Body of pancreas (tissue), 4 donors: ENCODE measurements around the gene TMED4.
"Not testable (repeated sequence)": the region's sequence is repeated elsewhere in the genome, so short reads cannot be mapped to it uniquely, and the experiment has no call there.

Experiments
- CTCF ChIP-seq, 7 experiments: fragments of 450-650 bp in 4 of 7; fragments of 200-600 bp in 3 of 7; sonication (generic) in 3 of 7; IDR thresholded peaks; one replicate each; pipeline ENCODE4 v1.5.1; 2016 to 2019; ENCODE audit warnings: antibody characterized with exemption in 7 of 7
- POLR2A ChIP-seq, 3 donors: fragments of 450-650 bp; IDR thresholded peaks; one replicate each; pipeline ENCODE4 v1.6.1; 2016; ENCODE audit warnings: antibody characterized with exemption in 3 of 3, mild to moderate bottlenecking in 2 of 3

- not testable (repeated sequence) for TF ChIP-seq CTCF, POLR2A (IDR thresholded peaks at IDR 0.05)
Observed at GRCh38 chr7:44562622-44562962, 19.4 kb downstream of the TMED4 start.
